PFSK-1 (cell line): ENCODE data around the gene UBQLN4.

Experiments used
- FOXP2 ChIP-seq: optimal IDR thresholded peaks from 2 replicates; pipeline ENCODE3; 2011; ENCODE audit warnings: borderline replicate concordance, control low read depth, inconsistent platforms; ENCODE audit not compliant: insufficient read depth; ENCODE audit errors: extremely low read length, extremely low read depth
- POLR2AphosphoS5 ChIP-seq: IDR thresholded peaks from 2 replicates; pipeline ENCODE4 v1.6.1; 2012; ENCODE audit warnings: low read depth, mild to moderate bottlenecking, control low read depth, low read length, moderate library complexity
- SIN3A ChIP-seq: IDR thresholded peaks from 2 replicates; pipeline ENCODE4 v1.6.1; 2012; ENCODE audit warnings: mild to moderate bottlenecking, low read length, moderate library complexity, borderline replicate concordance; ENCODE audit not compliant: insufficient read depth
- TAF1 ChIP-seq: IDR thresholded peaks from 2 replicates; pipeline ENCODE4 v1.6.1; 2012; ENCODE audit warnings: low read length, control low read depth, borderline replicate concordance; ENCODE audit not compliant: insufficient read depth
- TF ChIP-seq, protein P1 (sequence below), 2 experiments: IDR thresholded peaks; 2 replicates each; pipeline versions ENCODE4 v1.6.1 to v1.8.0; 2011 to 2012; ENCODE audit warnings: low read depth in 2 of 2, low read length in 2 of 2, control low read depth in 1 of 2, inconsistent platforms in 1 of 2, mild to moderate bottlenecking in 1 of 2, moderate library complexity in 1 of 2; ENCODE audit not compliant: insufficient read depth in 1 of 2

DNA sequence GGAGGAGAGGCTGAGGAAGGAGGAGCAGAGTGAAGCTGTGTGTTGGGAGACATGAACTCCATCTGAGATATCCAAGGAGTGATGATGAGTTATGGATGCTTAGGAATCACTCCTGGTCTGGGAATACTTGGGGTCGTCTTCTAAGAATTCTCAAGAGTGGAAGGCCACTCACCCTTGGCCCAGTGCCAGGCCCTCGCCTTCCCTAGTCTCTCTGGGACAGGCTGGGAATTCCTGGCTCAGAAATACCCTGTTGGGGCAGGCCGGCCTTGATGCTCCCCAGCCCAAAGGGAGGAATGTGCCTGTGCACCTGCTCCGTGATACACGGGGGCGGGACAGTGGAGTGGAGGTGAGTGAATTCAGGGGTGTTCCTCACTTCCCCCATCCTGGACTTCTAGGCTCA is 48.3 kb upstream of the UBQLN4 start:
- TF ChIP-seq POLR2AphosphoS5 (no peak), SIN3A (no peak), TAF1 (no peak), FOXP2 (no peak)
- TF ChIP-seq, protein P1, sequence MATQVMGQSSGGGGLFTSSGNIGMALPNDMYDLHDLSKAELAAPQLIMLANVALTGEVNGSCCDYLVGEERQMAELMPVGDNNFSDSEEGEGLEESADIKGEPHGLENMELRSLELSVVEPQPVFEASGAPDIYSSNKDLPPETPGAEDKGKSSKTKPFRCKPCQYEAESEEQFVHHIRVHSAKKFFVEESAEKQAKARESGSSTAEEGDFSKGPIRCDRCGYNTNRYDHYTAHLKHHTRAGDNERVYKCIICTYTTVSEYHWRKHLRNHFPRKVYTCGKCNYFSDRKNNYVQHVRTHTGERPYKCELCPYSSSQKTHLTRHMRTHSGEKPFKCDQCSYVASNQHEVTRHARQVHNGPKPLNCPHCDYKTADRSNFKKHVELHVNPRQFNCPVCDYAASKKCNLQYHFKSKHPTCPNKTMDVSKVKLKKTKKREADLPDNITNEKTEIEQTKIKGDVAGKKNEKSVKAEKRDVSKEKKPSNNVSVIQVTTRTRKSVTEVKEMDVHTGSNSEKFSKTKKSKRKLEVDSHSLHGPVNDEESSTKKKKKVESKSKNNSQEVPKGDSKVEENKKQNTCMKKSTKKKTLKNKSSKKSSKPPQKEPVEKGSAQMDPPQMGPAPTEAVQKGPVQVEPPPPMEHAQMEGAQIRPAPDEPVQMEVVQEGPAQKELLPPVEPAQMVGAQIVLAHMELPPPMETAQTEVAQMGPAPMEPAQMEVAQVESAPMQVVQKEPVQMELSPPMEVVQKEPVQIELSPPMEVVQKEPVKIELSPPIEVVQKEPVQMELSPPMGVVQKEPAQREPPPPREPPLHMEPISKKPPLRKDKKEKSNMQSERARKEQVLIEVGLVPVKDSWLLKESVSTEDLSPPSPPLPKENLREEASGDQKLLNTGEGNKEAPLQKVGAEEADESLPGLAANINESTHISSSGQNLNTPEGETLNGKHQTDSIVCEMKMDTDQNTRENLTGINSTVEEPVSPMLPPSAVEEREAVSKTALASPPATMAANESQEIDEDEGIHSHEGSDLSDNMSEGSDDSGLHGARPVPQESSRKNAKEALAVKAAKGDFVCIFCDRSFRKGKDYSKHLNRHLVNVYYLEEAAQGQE (IDR thresholded peaks at IDR 0.05; ENCODE audit: insufficient read depth in 1 of 2, low read depth in 2 of 2, low read length in 2 of 2): no peak
